GM19452 (cell line): Measurements from ENCODE around the gene RPL36.

ENCODE experiments used
- ATAC-seq: cut with Tn5 transposase; IDR thresholded peaks from one replicate; pipeline ENCODE4 v1.9.1; 2021; ENCODE audit not compliant: unreplicated experiment

The RPL36 gene

GRCh38 chr19:5690125-5690954, at the start of gene RPL36:
RPL36 (plus strand) TSS chr19:5690295; CDS start chr19:5690508, 213 bp downstream.
- peak; percentile 39 for ATAC-seq

- ATAC-seq = no peak
These were observed 48.9 kb upstream of the RPL36 start for GRCh38 chr19:5641171-5641570.

- no peak for ATAC-seq
These were observed 47.9 kb upstream of the RPL36 start for GRCh38 chr19:5642204-5642603.

GRCh38 chr19:5643060-5643459, 47.0 kb upstream of the RPL36 start:
- ATAC-seq = no peak

GRCh38 chr19:5644037-5644436, 46.1 kb upstream of the RPL36 start:
- ATAC-seq = no peak

GRCh38 chr19:5645409-5645808, 44.7 kb upstream of the RPL36 start:
- no peak for ATAC-seq

- no peak for ATAC-seq
These were observed 43.4 kb upstream of the RPL36 start for GRCh38 chr19:5646703-5647102.

- no peak for ATAC-seq
These were observed 41.6 kb upstream of the RPL36 start for GRCh38 chr19:5648464-5648863.

GRCh38 chr19:5651361-5651760, 38.7 kb upstream of the RPL36 start:
- no peak for ATAC-seq

- no peak for ATAC-seq
These were observed 37.8 kb upstream of the RPL36 start for GRCh38 chr19:5652261-5652660.

- no peak for ATAC-seq
These were observed 35.2 kb upstream of the RPL36 start for GRCh38 chr19:5654931-5655330.

GRCh38 chr19:5655412-5655811, 34.7 kb upstream of the RPL36 start:
- ATAC-seq = no peak

GRCh38 chr19:5661483-5661882, 28.6 kb upstream of the RPL36 start:
- no peak for ATAC-seq

GRCh38 chr19:5663904-5664303, 26.2 kb upstream of the RPL36 start:
- ATAC-seq = no peak

- ATAC-seq = no peak
These were observed 25.6 kb upstream of the RPL36 start for GRCh38 chr19:5664515-5664914.

- no peak for ATAC-seq
These were observed 24.1 kb upstream of the RPL36 start for GRCh38 chr19:5665781-5666513.

GRCh38 chr19:5666921-5667610, 23.0 kb upstream of the RPL36 start:
- ATAC-seq = no peak

GRCh38 chr19:5667751-5668271, 22.3 kb upstream of the RPL36 start:
- ATAC-seq = no peak

- no peak for ATAC-seq
These were observed 20.9 kb upstream of the RPL36 start for GRCh38 chr19:5669212-5669611.

- ATAC-seq = no peak
These were observed 18.5 kb upstream of the RPL36 start for GRCh38 chr19:5671600-5671999.

GRCh38 chr19:5672708-5673459, 17.2 kb upstream of the RPL36 start:
- ATAC-seq = no peak
